GM10248 (cell line): Measurements from ENCODE around the gene LIMS4.
"Not testable (repeated sequence)": the region's sequence is repeated elsewhere in the genome, so short reads cannot be mapped to it uniquely, and the experiment has no call there.

Experiments used
- CTCF ChIA-PET: fragments of 300-600 bp; sonication (Branson Sonifier 250); formaldehyde crosslinking; extraction: SDS; loops from one replicate; lab custom pipeline; 2021; ENCODE audit warnings: antibody characterized with exemption; lab: Yijun Ruan, JAX
- POLR2A ChIA-PET: fragments of 350-650 bp; sonication (Branson Sonifier 250); formaldehyde crosslinking; extraction: SDS; loops from one replicate; lab custom pipeline; 2020; ENCODE audit warnings: antibody characterized with exemption; lab: Yijun Ruan, JAX
- DNase-seq: peaks from one replicate; pipeline ENCODE4 v3.0.0; 2012; ENCODE audit errors: extremely low spot score

Gene LIMS4

DNA sequence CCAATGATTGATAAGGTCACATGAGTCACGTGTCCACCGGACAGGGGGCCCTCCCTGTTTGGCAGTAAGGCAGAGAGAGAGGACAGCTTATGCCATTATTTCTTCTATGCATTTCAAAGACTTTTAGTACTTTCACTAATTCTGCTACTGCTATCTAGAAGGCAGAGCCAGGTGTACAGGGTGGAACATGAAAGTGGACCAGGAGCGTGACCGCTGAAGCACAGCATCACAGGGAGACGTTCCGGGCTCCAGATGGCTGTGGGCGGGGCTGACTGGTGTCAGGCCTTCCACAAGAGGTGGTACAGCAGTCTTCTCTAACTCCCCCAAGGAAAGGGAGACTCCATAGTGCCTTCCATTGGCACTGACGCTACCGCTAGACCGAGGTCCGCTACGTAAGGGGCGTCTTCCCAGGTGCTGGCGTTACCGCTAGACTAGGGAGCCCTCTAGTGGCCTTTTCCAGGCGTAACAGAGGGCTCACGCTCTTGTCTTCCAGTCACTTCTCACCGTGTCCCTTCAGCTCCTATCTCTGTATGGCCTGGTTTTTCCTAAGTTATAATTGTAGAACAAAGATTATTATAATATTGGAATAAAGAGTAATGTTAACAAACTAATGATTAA lies 71.5 kb downstream of the LIMS4 start:
- CTCF ChIA-PET, POLR2A ChIA-PET, DNase-seq: not testable (repeated sequence)

DNA sequence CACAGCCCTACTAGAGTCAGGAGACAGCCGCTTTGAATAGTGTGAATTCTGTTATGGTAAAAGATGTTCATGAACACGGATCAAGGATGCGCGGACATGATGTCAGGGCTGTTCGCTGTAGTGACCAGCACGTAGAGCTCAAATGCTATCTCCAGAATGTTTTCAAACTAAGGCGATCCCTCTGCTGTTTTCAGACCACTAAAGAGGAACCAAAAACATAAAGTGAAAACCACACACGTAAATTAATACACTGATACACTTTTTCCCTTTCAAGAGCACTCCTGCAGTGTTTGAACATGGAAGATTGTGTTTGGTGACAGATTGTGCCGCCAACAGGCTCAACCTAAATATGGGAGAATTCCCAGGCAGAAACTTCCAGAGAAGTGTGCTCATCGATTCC lies 73.2 kb downstream of the LIMS4 start:
- CTCF ChIA-PET, POLR2A ChIA-PET, DNase-seq: not testable (repeated sequence)

DNA sequence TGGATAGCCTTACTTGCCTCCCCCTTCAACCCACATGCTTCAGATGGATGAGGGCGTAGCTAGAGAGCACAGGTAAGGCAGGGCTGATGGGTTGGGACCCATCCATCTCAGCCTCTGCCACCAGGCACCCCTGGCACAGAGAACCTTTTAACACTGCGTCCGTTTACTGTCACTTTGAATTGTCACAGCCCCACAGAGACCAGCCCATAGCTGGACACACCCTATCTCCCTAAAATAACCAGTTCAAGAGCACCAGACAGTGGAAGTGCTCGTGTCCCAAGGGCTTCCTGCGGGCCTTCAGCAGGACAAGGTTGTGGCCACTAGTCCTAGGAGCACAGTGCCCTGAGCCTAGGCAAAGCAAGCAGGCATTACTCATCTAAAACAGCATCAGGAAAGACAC lies 76.6 kb downstream of the LIMS4 start:
- POLR2A ChIA-PET, result not testable (repeated sequence)

More for the DNA sequence above, 76.6 kb downstream of the LIMS4 start:
- CTCF ChIA-PET, DNase-seq: not testable (repeated sequence)
